ENCODE data around the gene ACAD10.

DNA sequence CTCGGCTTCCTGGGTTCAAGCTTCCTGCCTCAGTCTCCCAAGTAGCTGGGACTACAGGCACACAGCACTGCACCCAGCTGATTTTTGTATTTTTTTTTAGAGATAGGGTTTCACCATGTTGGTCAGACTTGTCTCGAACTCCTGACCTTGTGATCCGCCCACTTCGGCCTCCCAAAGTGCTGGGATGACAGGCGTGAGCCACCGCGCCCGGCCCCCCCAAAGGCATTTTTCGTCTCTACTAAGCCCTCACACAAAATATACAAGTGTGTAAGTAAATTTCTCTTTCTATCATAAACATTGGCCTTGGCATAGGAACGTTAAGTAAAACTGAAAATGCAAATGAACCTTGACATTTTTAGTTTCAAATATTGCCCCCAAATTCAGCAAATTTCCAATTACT, 2.1 kb downstream of the ACAD10 start:
- TF ChIP-seq, protein P1, sequence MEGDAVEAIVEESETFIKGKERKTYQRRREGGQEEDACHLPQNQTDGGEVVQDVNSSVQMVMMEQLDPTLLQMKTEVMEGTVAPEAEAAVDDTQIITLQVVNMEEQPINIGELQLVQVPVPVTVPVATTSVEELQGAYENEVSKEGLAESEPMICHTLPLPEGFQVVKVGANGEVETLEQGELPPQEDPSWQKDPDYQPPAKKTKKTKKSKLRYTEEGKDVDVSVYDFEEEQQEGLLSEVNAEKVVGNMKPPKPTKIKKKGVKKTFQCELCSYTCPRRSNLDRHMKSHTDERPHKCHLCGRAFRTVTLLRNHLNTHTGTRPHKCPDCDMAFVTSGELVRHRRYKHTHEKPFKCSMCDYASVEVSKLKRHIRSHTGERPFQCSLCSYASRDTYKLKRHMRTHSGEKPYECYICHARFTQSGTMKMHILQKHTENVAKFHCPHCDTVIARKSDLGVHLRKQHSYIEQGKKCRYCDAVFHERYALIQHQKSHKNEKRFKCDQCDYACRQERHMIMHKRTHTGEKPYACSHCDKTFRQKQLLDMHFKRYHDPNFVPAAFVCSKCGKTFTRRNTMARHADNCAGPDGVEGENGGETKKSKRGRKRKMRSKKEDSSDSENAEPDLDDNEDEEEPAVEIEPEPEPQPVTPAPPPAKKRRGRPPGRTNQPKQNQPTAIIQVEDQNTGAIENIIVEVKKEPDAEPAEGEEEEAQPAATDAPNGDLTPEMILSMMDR (IDR thresholded peaks at IDR 0.05), result no peak
- TF ChIP-seq POLR2A (IDR thresholded peaks at IDR 0.05), result no peak
- no peak for TF ChIP-seq EP300 (IDR thresholded peaks at IDR 0.05)
